IMR-90 (cell line): ENCODE measurements around the gene CSKMT.

ENCODE experiments used
- BHLHE40 ChIP-seq: fragments of 150-350 bp; IDR thresholded peaks from 2 replicates; pipeline ENCODE4 v1.6.1; 2016; ENCODE audit warnings: mild to moderate bottlenecking, low read depth, low read length
- CEBPB ChIP-seq: IDR thresholded peaks from 2 replicates; pipeline ENCODE4 v1.6.1; 2012; ENCODE audit warnings: low read depth, low read length, improper control_type of control experiment
- MAFK ChIP-seq: IDR thresholded peaks from 2 replicates; pipeline ENCODE4 v1.6.1; 2012; ENCODE audit warnings: low read depth, low read length, improper control_type of control experiment
- MAZ ChIP-seq: IDR thresholded peaks from 2 replicates; pipeline ENCODE4 v1.6.1; 2012; ENCODE audit warnings: low read depth, mild to moderate bottlenecking, low read length, improper control_type of control experiment, moderate library complexity, borderline replicate concordance
- POLR2A ChIP-seq: IDR thresholded peaks from 2 replicates; pipeline ENCODE4 v1.6.1; 2012; ENCODE audit warnings: mild to moderate bottlenecking, low read depth, low read length
- RAD21 ChIP-seq: IDR thresholded peaks from 2 replicates; pipeline ENCODE4 v1.6.1; 2012; ENCODE audit warnings: low read length, improper control_type of control experiment
- RCOR1 ChIP-seq: IDR thresholded peaks from 2 replicates; pipeline ENCODE4 v1.6.1; 2012; ENCODE audit warnings: mild to moderate bottlenecking, low read length, improper control_type of control experiment; ENCODE audit not compliant: insufficient replicate concordance
- RFX5 ChIP-seq: IDR thresholded peaks from 2 replicates; pipeline ENCODE4 v1.8.0; 2012; ENCODE audit warnings: low read depth, mild to moderate bottlenecking, low read length, moderate library complexity
- SMC3 ChIP-seq: fragments of 150-350 bp; IDR thresholded peaks from 2 replicates; pipeline ENCODE4 v1.6.1; 2016; ENCODE audit warnings: low read depth, mild to moderate bottlenecking, antibody characterized with exemption, low read length, moderate library complexity
- TF ChIP-seq, protein P1 (sequence below): conservative IDR thresholded peaks from 2 replicates; pipeline ENCODE4 v1.5.1; 2012; ENCODE audit warnings: mild to moderate bottlenecking, low read depth, low read length, improper control_type of control experiment
- TF ChIP-seq, protein P2 (sequence below): fragments of 150-350 bp; IDR thresholded peaks from 2 replicates; pipeline ENCODE4 v1.6.1; 2017; ENCODE audit warnings: mild to moderate bottlenecking, antibody characterized with exemption, low read length, low read depth

- TF ChIP-seq, protein P1, sequence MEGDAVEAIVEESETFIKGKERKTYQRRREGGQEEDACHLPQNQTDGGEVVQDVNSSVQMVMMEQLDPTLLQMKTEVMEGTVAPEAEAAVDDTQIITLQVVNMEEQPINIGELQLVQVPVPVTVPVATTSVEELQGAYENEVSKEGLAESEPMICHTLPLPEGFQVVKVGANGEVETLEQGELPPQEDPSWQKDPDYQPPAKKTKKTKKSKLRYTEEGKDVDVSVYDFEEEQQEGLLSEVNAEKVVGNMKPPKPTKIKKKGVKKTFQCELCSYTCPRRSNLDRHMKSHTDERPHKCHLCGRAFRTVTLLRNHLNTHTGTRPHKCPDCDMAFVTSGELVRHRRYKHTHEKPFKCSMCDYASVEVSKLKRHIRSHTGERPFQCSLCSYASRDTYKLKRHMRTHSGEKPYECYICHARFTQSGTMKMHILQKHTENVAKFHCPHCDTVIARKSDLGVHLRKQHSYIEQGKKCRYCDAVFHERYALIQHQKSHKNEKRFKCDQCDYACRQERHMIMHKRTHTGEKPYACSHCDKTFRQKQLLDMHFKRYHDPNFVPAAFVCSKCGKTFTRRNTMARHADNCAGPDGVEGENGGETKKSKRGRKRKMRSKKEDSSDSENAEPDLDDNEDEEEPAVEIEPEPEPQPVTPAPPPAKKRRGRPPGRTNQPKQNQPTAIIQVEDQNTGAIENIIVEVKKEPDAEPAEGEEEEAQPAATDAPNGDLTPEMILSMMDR: no peak
- no peak for TF ChIP-seq RCOR1
- no peak for TF ChIP-seq POLR2A
- TF ChIP-seq MAZ: peak; percentile 66; the same call in 1 of the 2 replicates
- no peak for TF ChIP-seq RAD21
- no peak; the same call in 1 of the 2 replicates for TF ChIP-seq BHLHE40
- TF ChIP-seq MAFK: no peak
- TF ChIP-seq SMC3: no peak
- peak; percentile 70 for TF ChIP-seq CEBPB
- TF ChIP-seq, protein P2, sequence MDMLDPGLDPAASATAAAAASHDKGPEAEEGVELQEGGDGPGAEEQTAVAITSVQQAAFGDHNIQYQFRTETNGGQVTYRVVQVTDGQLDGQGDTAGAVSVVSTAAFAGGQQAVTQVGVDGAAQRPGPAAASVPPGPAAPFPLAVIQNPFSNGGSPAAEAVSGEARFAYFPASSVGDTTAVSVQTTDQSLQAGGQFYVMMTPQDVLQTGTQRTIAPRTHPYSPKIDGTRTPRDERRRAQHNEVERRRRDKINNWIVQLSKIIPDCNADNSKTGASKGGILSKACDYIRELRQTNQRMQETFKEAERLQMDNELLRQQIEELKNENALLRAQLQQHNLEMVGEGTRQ: peak; percentile 49; the same call in 1 of the 2 replicates
- no peak for TF ChIP-seq RFX5
These were observed 24.5 kb downstream of the CSKMT start, which contains the start of gene LRRN4CL for GRCh38 chr11:62689421-62690183.
